GM18867 (cell line): ENCODE measurements around the gene DIDO1.
A peak's percentile ranks its signal among the peaks of the same experiment; 100 is the strongest.

ENCODE experiments used
- ATAC-seq: cut with Tn5 transposase; IDR thresholded peaks from one replicate; pipeline ENCODE4 v1.9.1; 2021; ENCODE audit warnings: mild to moderate bottlenecking, moderate library complexity; ENCODE audit not compliant: unreplicated experiment

Gene DIDO1

GRCh38 chr20:62913043-62913630 lies 13.2 kb downstream of the DIDO1 start:
- ATAC-seq = no peak

GRCh38 chr20:62911701-62912280 lies 14.5 kb downstream of the DIDO1 start:
- ATAC-seq = no peak

GRCh38 chr20:62910777-62911497 lies 15.4 kb downstream of the DIDO1 start:
- ATAC-seq = no peak

- no peak for ATAC-seq
Observed at GRCh38 chr20:62910217-62910766, 16.0 kb downstream of the DIDO1 start.

- ATAC-seq = no peak
Observed at GRCh38 chr20:62908971-62909791, 17.1 kb downstream of the DIDO1 start.

GRCh38 chr20:62907384-62908317 lies 18.7 kb downstream of the DIDO1 start:
- ATAC-seq = no peak

GRCh38 chr20:62906647-62907375 lies 19.5 kb downstream of the DIDO1 start:
- ATAC-seq = no peak

GRCh38 chr20:62906209-62906608 lies 20.1 kb downstream of the DIDO1 start:
- ATAC-seq = no peak

GRCh38 chr20:62905536-62906117 lies 20.7 kb downstream of the DIDO1 start:
- no peak for ATAC-seq

- ATAC-seq = no peak
Observed at GRCh38 chr20:62902926-62903615, 23.2 kb downstream of the DIDO1 start.

- no peak for ATAC-seq
Observed at GRCh38 chr20:62901891-62902290, 24.4 kb downstream of the DIDO1 start.

- ATAC-seq = peak; percentile 24
Observed at GRCh38 chr20:62900692-62901584, 25.4 kb downstream of the DIDO1 start.

- peak; percentile 67 for ATAC-seq
Observed at GRCh38 chr20:62900052-62900691, 26.1 kb downstream of the DIDO1 start.

GRCh38 chr20:62899633-62900051 lies 26.7 kb downstream of the DIDO1 start:
- no peak for ATAC-seq

- no peak for ATAC-seq
Observed at GRCh38 chr20:62898970-62899632, 27.2 kb downstream of the DIDO1 start.
